ENCODE results near the gene ULK2.

ULK2 gene

DNA sequence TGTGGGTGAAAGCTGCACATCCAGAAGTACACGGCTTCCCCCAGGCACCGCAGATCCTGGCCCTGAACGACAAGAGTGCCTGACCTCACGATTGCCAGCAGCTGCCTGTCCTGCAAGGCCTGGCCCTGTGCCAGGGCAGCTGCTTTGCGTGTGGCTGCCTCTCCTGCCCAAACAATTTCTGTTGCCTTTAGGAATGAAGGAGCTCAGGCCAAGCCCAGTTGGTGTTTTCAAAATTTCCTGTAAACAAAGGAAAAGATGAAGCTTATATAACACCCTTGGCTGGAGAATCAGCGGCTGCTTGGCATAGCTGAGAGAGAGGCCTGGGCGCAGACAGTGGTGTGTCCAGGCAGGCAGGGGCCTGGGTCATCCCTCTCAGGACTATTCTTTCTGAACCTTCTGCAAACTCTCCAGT lies 139.6 kb downstream of the ULK2 start:
- H3K27ac ChIP-seq (ENCODE audit: low read length) = no peak overlapping the region

DNA sequence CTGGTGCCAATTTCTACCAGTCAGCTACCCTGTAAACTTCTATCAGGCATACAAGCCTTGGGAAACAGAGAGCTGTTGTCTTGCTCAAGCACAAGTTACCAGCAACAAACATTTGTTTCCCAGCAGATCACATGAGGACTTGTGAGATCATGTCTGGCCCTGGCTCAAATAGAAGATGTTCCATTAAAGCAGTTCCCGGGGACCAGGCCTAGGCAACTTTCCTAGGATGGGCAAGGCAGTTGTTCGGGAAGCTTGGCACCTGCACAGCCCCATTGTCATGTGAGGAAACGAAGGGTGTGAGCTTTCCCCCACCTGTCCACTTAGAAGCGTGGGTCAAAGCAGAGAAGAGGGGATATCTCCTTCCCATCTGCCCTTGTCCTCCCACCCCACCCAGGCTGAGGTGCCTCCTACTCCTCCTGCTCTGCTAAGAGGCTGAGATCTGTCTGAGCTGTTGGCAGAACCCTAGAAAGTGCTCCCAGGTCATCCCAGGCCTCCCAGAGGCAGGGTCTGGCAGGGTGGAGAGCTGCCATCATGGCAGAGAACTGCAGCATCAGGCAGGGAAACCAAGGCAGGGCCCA lies 140.1 kb downstream of the ULK2 start:
- no peaks in the 10 kb centered on the region for H3K79me2 ChIP-seq (ENCODE audit: low read length)
- H3K4me3 ChIP-seq (ENCODE audit: low read length) = no peak overlapping the region
- H3K4me2 ChIP-seq (ENCODE audit: low read length) = no peak overlapping the region
- no peaks in the 10 kb centered on the region for H3K9me3 ChIP-seq (ENCODE audit: insufficient read depth, low read length)
- no peaks in the 10 kb centered on the region for H3K4me1 ChIP-seq (ENCODE audit: low read length)
- no peaks in the 10 kb centered on the region for H3K27me3 ChIP-seq (ENCODE audit: low read depth, low read length)
- no peak overlapping the region for H3K9ac ChIP-seq (ENCODE audit: low read length)
- H4K20me1 ChIP-seq (ENCODE audit: insufficient read depth, low read length) = no peaks in the 10 kb centered on the region
- H2AFZ ChIP-seq (ENCODE audit: low read depth, low read length) = no peak overlapping the region
- H3K27ac ChIP-seq (ENCODE audit: low read length) = no peak overlapping the region
- no peak for TF ChIP-seq EZH2phosphoT487 (IDR thresholded peaks at IDR 0.05; ENCODE audit: low read depth)
- TF ChIP-seq, protein P1, sequence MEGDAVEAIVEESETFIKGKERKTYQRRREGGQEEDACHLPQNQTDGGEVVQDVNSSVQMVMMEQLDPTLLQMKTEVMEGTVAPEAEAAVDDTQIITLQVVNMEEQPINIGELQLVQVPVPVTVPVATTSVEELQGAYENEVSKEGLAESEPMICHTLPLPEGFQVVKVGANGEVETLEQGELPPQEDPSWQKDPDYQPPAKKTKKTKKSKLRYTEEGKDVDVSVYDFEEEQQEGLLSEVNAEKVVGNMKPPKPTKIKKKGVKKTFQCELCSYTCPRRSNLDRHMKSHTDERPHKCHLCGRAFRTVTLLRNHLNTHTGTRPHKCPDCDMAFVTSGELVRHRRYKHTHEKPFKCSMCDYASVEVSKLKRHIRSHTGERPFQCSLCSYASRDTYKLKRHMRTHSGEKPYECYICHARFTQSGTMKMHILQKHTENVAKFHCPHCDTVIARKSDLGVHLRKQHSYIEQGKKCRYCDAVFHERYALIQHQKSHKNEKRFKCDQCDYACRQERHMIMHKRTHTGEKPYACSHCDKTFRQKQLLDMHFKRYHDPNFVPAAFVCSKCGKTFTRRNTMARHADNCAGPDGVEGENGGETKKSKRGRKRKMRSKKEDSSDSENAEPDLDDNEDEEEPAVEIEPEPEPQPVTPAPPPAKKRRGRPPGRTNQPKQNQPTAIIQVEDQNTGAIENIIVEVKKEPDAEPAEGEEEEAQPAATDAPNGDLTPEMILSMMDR (IDR thresholded peaks at IDR 0.05; ENCODE audit: low read depth, low read length) = no peak
- H3K36me3 ChIP-seq (replicated peaks; ENCODE audit: low read depth, low read length) = no peaks in the 10 kb centered on the region

More for the DNA sequence above, 139.6 kb downstream of the ULK2 start:
- Histone ChIP-seq H4K20me1 (ENCODE audit: insufficient read depth, low read length) (no peaks in the 10 kb centered on the region), H3K79me2 (ENCODE audit: low read length) (no peaks in the 10 kb centered on the region), H3K4me1 (ENCODE audit: low read length) (no peaks in the 10 kb centered on the region), H2AFZ (ENCODE audit: low read depth, low read length) (no peak overlapping the region), H3K9me3 (ENCODE audit: insufficient read depth, low read length) (no peaks in the 10 kb centered on the region), H3K4me3 (ENCODE audit: low read length) (no peak overlapping the region), H3K9ac (ENCODE audit: low read length) (no peak overlapping the region), H3K4me2 (ENCODE audit: low read length) (no peak overlapping the region), H3K27me3 (ENCODE audit: low read depth, low read length) (no peaks in the 10 kb centered on the region), H3K36me3 (replicated peaks; ENCODE audit: low read depth, low read length) (no peaks in the 10 kb centered on the region)
- TF ChIP-seq, protein P1 (IDR thresholded peaks at IDR 0.05; ENCODE audit: low read depth, low read length) = no peak
- TF ChIP-seq EZH2phosphoT487 (IDR thresholded peaks at IDR 0.05; ENCODE audit: low read depth) = no peak

DNA sequence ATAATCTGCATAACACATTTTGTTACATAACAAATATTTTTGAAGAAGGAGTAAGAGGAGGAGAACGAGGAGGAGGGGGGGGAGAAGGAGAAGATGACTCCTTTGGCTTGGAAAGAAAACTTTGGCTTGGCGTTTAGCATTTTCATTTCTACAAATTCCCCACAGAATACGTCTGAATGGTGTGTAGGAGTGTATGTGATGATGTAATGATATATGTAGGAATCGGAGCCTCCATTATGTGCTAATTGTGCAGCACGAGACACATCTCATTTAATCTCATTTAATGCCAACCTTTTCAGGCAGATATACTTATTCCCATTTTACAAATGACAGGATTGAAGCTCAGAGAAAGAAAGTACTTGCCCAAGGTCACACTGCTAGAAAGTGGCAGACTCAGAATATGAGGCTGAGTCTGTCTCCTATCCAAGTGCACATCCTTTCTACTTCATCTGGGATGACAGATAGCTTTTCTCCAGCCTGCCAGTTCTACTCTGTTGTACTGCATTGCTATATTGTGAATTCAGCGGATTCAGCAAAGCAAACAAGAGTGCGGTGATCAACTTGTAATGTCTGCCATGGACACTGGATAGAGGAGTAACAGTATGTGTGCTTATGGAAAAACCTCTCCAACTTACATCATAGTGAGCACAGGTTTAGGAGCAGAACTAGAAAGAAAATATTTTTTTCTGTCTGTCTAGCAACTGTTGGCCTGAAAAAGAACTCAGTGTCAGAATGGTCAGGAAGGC lies 140.9 kb downstream of the ULK2 start:
- Histone ChIP-seq H3K27ac (ENCODE audit: low read length) (no peak overlapping the region), H3K9me3 (ENCODE audit: insufficient read depth, low read length) (no peaks in the 10 kb centered on the region), H3K36me3 (replicated peaks; ENCODE audit: low read depth, low read length) (no peaks in the 10 kb centered on the region), H3K4me2 (ENCODE audit: low read length) (no peak overlapping the region), H3K9ac (ENCODE audit: low read length) (no peak overlapping the region), H4K20me1 (ENCODE audit: insufficient read depth, low read length) (no peaks in the 10 kb centered on the region), H3K4me3 (ENCODE audit: low read length) (no peak overlapping the region), H3K79me2 (ENCODE audit: low read length) (no peaks in the 10 kb centered on the region), H2AFZ (ENCODE audit: low read depth, low read length) (no peak overlapping the region), H3K27me3 (ENCODE audit: low read depth, low read length) (no peaks in the 10 kb centered on the region), H3K4me1 (ENCODE audit: low read length) (no peaks in the 10 kb centered on the region)
- TF ChIP-seq, protein P1 (IDR thresholded peaks at IDR 0.05; ENCODE audit: low read depth, low read length) = no peak

DNA sequence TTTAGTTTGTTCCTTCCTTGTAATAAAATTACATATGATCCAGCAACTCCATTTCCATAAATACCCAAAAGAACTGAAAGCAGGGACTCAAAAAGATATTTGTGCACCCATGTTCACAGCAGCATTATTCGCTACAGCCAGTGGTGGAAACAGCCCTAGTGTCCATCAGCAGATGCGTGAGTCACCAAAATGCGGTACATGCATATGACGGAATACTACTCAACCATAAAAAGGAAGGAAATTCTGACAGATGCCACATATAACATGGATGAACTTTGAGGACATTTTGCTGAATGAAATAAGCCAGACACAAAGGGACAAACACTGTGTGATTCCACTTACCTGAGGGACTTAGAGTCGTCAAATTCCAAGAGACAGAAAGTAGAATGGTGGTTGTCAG lies 142.2 kb downstream of the ULK2 start:
- H3K27ac ChIP-seq (ENCODE audit: low read length) = no peak overlapping the region
- H3K27me3 ChIP-seq (ENCODE audit: low read depth, low read length) = no peaks in the 10 kb centered on the region
- H3K9me3 ChIP-seq (ENCODE audit: insufficient read depth, low read length) = no peaks in the 10 kb centered on the region
- H3K4me2 ChIP-seq (ENCODE audit: low read length) = no peak overlapping the region
- no peaks in the 10 kb centered on the region for H3K36me3 ChIP-seq (replicated peaks; ENCODE audit: low read depth, low read length)
- no peak overlapping the region for H2AFZ ChIP-seq (ENCODE audit: low read depth, low read length)
- H3K9ac ChIP-seq (ENCODE audit: low read length) = no peak overlapping the region
- H4K20me1 ChIP-seq (ENCODE audit: insufficient read depth, low read length) = no peaks in the 10 kb centered on the region
- no peaks in the 10 kb centered on the region for H3K4me1 ChIP-seq (ENCODE audit: low read length)
- H3K4me3 ChIP-seq (ENCODE audit: low read length) = no peak overlapping the region
- no peak for TF ChIP-seq EZH2phosphoT487 (IDR thresholded peaks at IDR 0.05; ENCODE audit: low read depth)
- TF ChIP-seq, protein P1 (IDR thresholded peaks at IDR 0.05; ENCODE audit: low read depth, low read length) = no peak
- H3K79me2 ChIP-seq (ENCODE audit: low read length) = no peaks in the 10 kb centered on the region

Data from OCI-LY3 (cell line).